Ishikawa (cell line): ENCODE data around the gene TTC9B.

ENCODE experiments used
- CEBPB ChIP-seq: IDR thresholded peaks from 2 replicates; pipeline ENCODE4 v1.6.1; 2012
- CREB1 ChIP-seq: IDR thresholded peaks from 2 replicates; pipeline ENCODE4 v1.6.1; 2012; ENCODE audit warnings: low read depth
- EGR1 ChIP-seq: IDR thresholded peaks from 2 replicates; pipeline ENCODE4 v1.6.1; 2012
- EP300 ChIP-seq: IDR thresholded peaks from 2 replicates; pipeline ENCODE4 v1.6.1; 2012; ENCODE audit warnings: borderline replicate concordance
- FOXM1 ChIP-seq: IDR thresholded peaks from 2 replicates; pipeline ENCODE4 v1.6.1; 2012; ENCODE audit warnings: low read depth, borderline replicate concordance
- NFIC ChIP-seq: IDR thresholded peaks from 2 replicates; pipeline ENCODE4 v1.6.1; 2012
- RAD21 ChIP-seq: IDR thresholded peaks from 2 replicates; pipeline ENCODE4 v1.6.1; 2012; ENCODE audit warnings: low read depth
- TAF1 ChIP-seq: IDR thresholded peaks from 2 replicates; pipeline ENCODE4 v1.6.1; 2012; ENCODE audit warnings: low read depth, mild to moderate bottlenecking
- TCF12 ChIP-seq: IDR thresholded peaks from 2 replicates; pipeline ENCODE4 v1.6.1; 2012; ENCODE audit warnings: low read depth
- TEAD4 ChIP-seq: IDR thresholded peaks from 2 replicates; pipeline ENCODE4 v1.6.1; 2012
- YY1 ChIP-seq: IDR thresholded peaks from 2 replicates; pipeline ENCODE4 v1.6.1; 2012; ENCODE audit warnings: low read depth
- ZBTB7A ChIP-seq: IDR thresholded peaks from 2 replicates; pipeline ENCODE4 v1.6.1; 2012; ENCODE audit warnings: low read depth
- TF ChIP-seq, protein P1 (sequence below): IDR thresholded peaks from 2 replicates; pipeline ENCODE4 v1.6.1; 2012
- TF ChIP-seq, protein P2 (sequence below): IDR thresholded peaks from 2 replicates; pipeline ENCODE4 v1.6.1; 2012
- TF ChIP-seq, protein P3 (sequence below): IDR thresholded peaks from 2 replicates; pipeline ENCODE4 v1.6.1; 2012; ENCODE audit warnings: low read depth, mild to moderate bottlenecking

Gene TTC9B

DNA sequence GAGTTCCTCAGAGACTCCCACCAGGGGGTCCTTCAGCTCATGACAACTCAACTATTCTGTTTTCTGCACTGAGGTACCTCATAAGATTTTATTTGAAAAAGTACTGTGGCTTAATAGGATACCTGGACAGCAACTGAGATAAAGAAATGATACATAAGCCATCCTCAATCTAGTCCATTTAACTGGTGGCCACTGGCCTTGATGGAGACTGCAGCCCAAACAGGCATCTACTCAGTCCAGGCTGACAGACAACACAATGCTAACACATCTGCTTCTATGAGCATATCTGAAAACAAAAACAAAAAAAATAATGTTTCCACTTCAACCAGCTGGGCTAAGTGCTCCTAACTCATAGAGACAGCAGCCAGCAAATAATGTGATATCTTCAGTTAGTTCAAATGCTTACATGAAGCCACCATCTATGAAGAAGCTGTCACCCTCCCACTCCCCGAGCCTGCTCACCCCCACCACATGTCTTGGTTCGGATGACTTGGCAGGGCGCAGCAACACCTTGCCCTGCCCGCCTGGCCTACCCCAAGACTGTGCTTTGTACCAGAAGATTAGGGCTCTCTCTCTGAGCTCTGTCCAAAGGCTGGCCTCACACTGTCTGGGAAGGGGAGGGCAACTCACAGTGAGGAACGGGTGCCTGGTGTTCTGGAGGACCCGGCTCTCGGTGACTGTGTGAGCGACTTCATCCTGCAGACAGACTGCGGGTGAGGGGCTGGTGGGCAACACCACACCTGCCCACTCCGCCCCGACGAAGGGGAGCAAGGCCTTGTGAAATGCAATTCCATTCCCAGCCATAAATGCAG lies 21.4 kb upstream of the TTC9B start:
- TF ChIP-seq TAF1 (no peak), TEAD4 (no peak), NFIC (no peak), CREB1 (no peak), FOXM1 (no peak), CEBPB (no peak), YY1 (no peak), ZBTB7A (no peak)
- TF ChIP-seq, protein P1, sequence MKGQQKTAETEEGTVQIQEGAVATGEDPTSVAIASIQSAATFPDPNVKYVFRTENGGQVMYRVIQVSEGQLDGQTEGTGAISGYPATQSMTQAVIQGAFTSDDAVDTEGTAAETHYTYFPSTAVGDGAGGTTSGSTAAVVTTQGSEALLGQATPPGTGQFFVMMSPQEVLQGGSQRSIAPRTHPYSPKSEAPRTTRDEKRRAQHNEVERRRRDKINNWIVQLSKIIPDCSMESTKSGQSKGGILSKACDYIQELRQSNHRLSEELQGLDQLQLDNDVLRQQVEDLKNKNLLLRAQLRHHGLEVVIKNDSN = no peak
- TF ChIP-seq, protein P2, sequence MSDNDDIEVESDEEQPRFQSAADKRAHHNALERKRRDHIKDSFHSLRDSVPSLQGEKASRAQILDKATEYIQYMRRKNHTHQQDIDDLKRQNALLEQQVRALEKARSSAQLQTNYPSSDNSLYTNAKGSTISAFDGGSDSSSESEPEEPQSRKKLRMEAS = no peak

DNA sequence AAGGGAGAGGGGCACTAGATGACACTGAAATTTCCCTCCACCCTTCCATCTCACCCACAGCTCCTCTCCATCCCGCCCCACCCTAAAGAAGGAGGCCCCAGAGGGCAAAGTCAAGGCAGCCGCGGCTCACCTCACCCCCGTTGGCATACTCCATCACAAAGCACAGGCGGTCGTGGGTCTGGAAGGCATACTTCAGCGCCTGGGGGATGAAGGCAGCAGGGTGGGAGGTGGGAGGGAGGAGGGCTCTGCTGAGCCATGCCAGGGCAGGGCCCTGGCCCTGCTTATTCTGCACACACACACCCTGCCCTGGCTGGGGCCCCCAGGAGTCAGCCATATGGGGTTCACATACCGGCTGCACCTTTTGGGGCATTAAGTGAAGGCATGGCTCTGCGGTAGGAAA lies 20.6 kb upstream of the TTC9B start:
- no peak for TF ChIP-seq CEBPB
- no peak for TF ChIP-seq RAD21
- no peak for TF ChIP-seq FOXM1
- no peak for TF ChIP-seq ZBTB7A
- TF ChIP-seq, protein P3, sequence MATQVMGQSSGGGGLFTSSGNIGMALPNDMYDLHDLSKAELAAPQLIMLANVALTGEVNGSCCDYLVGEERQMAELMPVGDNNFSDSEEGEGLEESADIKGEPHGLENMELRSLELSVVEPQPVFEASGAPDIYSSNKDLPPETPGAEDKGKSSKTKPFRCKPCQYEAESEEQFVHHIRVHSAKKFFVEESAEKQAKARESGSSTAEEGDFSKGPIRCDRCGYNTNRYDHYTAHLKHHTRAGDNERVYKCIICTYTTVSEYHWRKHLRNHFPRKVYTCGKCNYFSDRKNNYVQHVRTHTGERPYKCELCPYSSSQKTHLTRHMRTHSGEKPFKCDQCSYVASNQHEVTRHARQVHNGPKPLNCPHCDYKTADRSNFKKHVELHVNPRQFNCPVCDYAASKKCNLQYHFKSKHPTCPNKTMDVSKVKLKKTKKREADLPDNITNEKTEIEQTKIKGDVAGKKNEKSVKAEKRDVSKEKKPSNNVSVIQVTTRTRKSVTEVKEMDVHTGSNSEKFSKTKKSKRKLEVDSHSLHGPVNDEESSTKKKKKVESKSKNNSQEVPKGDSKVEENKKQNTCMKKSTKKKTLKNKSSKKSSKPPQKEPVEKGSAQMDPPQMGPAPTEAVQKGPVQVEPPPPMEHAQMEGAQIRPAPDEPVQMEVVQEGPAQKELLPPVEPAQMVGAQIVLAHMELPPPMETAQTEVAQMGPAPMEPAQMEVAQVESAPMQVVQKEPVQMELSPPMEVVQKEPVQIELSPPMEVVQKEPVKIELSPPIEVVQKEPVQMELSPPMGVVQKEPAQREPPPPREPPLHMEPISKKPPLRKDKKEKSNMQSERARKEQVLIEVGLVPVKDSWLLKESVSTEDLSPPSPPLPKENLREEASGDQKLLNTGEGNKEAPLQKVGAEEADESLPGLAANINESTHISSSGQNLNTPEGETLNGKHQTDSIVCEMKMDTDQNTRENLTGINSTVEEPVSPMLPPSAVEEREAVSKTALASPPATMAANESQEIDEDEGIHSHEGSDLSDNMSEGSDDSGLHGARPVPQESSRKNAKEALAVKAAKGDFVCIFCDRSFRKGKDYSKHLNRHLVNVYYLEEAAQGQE = no peak
- no peak for TF ChIP-seq CREB1
- no peak for TF ChIP-seq YY1
- TF ChIP-seq TCF12 = no peak
- TF ChIP-seq, protein P1 = no peak
- TF ChIP-seq, protein P2 = no peak
- TF ChIP-seq NFIC = no peak
- TF ChIP-seq EGR1 = no peak
- TF ChIP-seq EP300 = no peak
- TF ChIP-seq TAF1 = no peak
- TF ChIP-seq TEAD4 = no peak

DNA sequence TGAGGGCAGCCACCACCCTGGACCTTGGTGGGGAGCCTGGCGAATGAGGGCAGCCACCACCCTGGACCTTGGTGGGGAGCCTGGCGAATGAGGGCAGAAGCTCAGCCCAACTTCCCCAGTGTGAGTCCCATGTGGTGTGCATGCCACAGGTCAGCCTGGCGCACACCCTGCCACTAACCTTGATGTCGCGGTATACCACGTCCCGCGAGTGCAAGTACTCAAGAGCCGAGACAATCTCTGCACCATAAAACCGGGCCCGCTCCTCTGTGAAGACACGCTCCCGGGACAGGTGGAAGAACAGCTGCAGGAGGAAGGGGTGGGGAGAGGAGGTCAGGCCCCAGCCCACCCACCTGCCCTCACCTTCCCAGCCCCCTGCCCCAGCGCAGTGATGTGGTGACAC lies 19.6 kb upstream of the TTC9B start:
- TF ChIP-seq TEAD4 (no peak), CREB1 (no peak), TCF12 (no peak), EGR1 (no peak), RAD21 (no peak), CEBPB (no peak), NFIC (no peak), TAF1 (no peak), FOXM1 (no peak), YY1 (no peak)
- TF ChIP-seq, protein P3 = no peak

DNA sequence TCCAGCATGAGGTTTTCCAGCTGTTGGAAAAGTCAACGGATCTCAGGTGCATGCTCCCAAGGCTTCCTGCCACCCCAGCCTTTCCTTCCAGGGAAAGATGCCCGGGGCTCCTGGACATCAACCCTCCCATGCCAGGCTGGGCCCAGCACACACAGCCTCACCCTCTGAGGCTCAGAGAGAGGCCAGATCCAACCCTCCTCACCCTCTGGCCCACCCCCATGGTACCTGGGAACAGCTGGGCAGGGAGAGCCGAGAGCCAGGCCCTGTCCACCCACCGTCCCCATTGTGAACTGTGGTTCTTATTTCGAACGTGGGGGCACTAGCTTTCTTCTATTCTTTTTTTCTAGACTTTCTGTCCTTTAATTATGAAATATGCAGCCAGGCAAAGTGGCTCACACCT lies 18.2 kb upstream of the TTC9B start:
- TF ChIP-seq EP300 = no peak
- no peak for TF ChIP-seq CEBPB
- TF ChIP-seq, protein P1 = no peak
- no peak for TF ChIP-seq YY1
- TF ChIP-seq, protein P2 = no peak
- TF ChIP-seq CREB1 = no peak
- TF ChIP-seq TCF12 = no peak
- no peak for TF ChIP-seq NFIC
- TF ChIP-seq RAD21 = no peak
- no peak for TF ChIP-seq FOXM1
- TF ChIP-seq, protein P3 = no peak
- no peak for TF ChIP-seq TAF1
